KMS-11 (cell line): Measurements from ENCODE around the gene KASH5.

Source experiments
- H2AFZ ChIP-seq: fragments of 200-600 bp; sonication (generic); 2 replicates; pipeline ENCODE4 v1.6.1; 2016; ENCODE audit warnings: antibody characterized with exemption, mixed run types, low read depth
- H3K27ac ChIP-seq: fragments of 200-600 bp; sonication (generic); 2 replicates; pipeline ENCODE4 v1.6.1; 2016; ENCODE audit warnings: mild to moderate bottlenecking, mixed run types
- H3K27me3 ChIP-seq: fragments of 200-600 bp; sonication (generic); 2 replicates; pipeline ENCODE4 v1.6.1; 2017; ENCODE audit warnings: mild to moderate bottlenecking, low read depth, mixed run types, moderate library complexity; ENCODE audit not compliant: insufficient read depth
- H3K36me3 ChIP-seq: fragments of 200-600 bp; sonication (generic); 2 replicates; pipeline ENCODE4 v1.6.1; 2017; ENCODE audit warnings: mild to moderate bottlenecking, mixed run types; ENCODE audit not compliant: insufficient read depth
- H3K4me1 ChIP-seq: fragments of 200-600 bp; sonication (generic); 2 replicates; pipeline ENCODE4 v1.6.1; 2016; ENCODE audit warnings: mild to moderate bottlenecking, low read depth, mixed run types; ENCODE audit not compliant: poor library complexity, severe bottlenecking
- H3K4me2 ChIP-seq: fragments of 200-600 bp; sonication (generic); 2 replicates; pipeline ENCODE4 v1.7.0; 2016; ENCODE audit warnings: mild to moderate bottlenecking, mixed run types
- H3K4me3 ChIP-seq: fragments of 200-600 bp; sonication (generic); IDR thresholded peaks from 2 replicates; pipeline ENCODE4 v1.6.1; 2017; ENCODE audit warnings: low read depth, low read length, mixed read lengths; ENCODE audit not compliant: insufficient read depth
- H3K79me2 ChIP-seq: fragments of 200-600 bp; sonication (generic); 2 replicates; pipeline ENCODE4 v1.6.1; 2016; ENCODE audit warnings: low read depth, mixed run types; ENCODE audit not compliant: insufficient read depth
- H3K9ac ChIP-seq: fragments of 200-600 bp; sonication (generic); 2 replicates; pipeline ENCODE4 v1.6.1; 2016; ENCODE audit warnings: mild to moderate bottlenecking, mixed run types
- H4K20me1 ChIP-seq: fragments of 200-600 bp; sonication (generic); 2 replicates; pipeline ENCODE4 v1.6.1; 2016; ENCODE audit warnings: mild to moderate bottlenecking, mixed run types; ENCODE audit not compliant: insufficient read depth
- TF ChIP-seq, protein P1 (sequence below): fragments of 200-600 bp; sonication (generic); conservative IDR thresholded peaks from 2 replicates; pipeline ENCODE4 v1.6.1; 2017; ENCODE audit warnings: low read depth, mild to moderate bottlenecking, antibody characterized with exemption, low read length, moderate library complexity, mixed read lengths

The KASH5 gene

DNA sequence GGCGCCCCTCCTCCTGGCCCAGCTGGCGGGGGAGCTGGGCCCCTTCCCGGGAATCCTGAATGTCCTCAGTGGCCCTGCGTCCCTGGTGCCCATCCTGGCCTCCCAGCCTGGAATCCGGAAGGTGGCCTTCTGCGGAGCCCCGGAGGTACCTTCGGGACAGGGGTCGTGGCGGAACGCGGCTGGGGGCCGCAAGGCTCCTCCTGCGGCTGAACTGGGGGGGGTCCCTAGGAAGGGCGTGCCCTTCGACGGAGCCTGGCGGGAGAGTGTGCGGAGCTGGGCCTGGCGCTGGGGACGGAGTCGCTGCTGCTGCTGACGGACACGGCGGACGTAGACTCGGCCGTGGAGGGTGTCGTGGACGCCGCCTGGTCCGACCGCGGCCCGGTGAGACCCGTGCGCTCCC, 73.6 kb downstream of the KASH5 start:
- TF ChIP-seq, protein P1, sequence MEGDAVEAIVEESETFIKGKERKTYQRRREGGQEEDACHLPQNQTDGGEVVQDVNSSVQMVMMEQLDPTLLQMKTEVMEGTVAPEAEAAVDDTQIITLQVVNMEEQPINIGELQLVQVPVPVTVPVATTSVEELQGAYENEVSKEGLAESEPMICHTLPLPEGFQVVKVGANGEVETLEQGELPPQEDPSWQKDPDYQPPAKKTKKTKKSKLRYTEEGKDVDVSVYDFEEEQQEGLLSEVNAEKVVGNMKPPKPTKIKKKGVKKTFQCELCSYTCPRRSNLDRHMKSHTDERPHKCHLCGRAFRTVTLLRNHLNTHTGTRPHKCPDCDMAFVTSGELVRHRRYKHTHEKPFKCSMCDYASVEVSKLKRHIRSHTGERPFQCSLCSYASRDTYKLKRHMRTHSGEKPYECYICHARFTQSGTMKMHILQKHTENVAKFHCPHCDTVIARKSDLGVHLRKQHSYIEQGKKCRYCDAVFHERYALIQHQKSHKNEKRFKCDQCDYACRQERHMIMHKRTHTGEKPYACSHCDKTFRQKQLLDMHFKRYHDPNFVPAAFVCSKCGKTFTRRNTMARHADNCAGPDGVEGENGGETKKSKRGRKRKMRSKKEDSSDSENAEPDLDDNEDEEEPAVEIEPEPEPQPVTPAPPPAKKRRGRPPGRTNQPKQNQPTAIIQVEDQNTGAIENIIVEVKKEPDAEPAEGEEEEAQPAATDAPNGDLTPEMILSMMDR = no peak
- Histone ChIP-seq H3K4me2 (no peak overlapping the region), H3K4me1 (peaks cover 44% of the 10 kb centered on the region), H4K20me1 (no peaks in the 10 kb centered on the region), H2AFZ (no peak overlapping the region), H3K27me3 (no peaks in the 10 kb centered on the region), H3K79me2 (peaks cover 27% of the 10 kb centered on the region), H3K27ac (no peak overlapping the region), H3K9ac (no peak overlapping the region), H3K36me3 (no peaks in the 10 kb centered on the region), H3K4me3 (no peak overlapping the region)

DNA sequence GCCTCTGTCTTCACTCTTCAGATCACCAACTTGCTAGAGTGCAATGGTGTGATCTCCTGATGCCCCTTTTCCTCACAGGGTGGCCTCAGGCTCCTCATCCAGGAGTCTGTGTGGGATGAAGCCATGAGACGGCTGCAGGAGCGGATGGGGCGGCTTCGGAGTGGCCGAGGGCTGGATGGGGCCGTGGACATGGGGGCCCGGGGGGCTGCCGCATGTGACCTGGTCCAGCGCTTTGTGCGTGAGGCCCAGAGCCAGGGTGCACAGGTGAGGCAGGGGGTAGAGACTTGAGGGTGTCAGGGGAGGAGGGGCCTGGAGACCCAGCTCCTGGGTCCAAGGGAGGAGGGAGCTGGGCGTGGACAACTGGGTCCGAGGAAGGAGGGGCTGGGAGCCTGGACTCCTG, 74.4 kb downstream of the KASH5 start:
- no peak overlapping the region for H3K9ac ChIP-seq
- no peaks in the 10 kb centered on the region for H3K36me3 ChIP-seq
- H3K4me1 ChIP-seq = peaks cover 37% of the 10 kb centered on the region
- TF ChIP-seq, protein P1 = no peak
- no peak overlapping the region for H2AFZ ChIP-seq
- H3K79me2 ChIP-seq = peaks cover 27% of the 10 kb centered on the region
- no peak overlapping the region for H3K4me3 ChIP-seq
- H3K27me3 ChIP-seq = no peaks in the 10 kb centered on the region
- no peak overlapping the region for H3K4me2 ChIP-seq
- H4K20me1 ChIP-seq = no peaks in the 10 kb centered on the region
- H3K27ac ChIP-seq = no peak overlapping the region

DNA sequence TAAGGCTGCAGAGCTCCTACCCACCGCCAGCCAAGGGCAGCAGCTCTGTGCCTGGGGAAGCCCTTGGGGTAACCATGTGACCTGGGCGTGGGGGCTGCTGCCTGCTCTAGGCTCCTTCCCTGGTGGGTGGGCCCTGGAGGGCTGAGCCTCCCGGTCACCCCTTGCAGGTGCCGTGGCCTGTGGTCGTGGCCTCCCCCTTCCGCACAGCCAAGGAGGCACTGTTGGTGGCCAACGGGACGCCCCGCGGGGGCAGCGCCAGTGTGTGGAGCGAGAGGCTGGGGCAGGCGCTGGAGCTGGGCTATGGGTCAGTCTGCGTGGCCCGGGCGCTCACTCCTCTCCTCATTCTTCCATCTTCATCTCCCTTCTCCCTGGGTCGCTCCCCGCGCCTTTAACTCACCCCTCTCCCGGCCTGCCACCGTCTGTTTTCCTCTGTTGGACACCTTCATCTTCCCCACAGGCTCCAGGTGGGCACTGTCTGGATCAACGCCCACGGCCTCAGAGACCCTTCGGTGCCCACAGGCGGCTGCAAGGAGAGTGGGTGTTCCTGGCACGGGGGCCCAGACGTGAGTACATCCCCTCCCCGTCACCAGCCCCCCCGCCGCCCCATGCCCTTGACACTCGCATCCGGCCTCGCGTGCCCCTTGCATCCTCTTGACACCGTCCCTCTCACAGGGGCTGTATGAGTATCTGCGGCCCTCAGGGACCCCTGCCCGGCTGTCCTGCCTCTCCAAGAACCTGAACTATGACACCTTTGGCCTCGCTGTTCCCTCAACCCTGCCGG, 76.1 kb downstream of the KASH5 start:
- TF ChIP-seq, protein P1 = no peak
- H2AFZ ChIP-seq = no peak overlapping the region
- H3K4me3 ChIP-seq = no peak overlapping the region
- H3K9ac ChIP-seq = no peak overlapping the region
- peaks cover 36% of the 10 kb centered on the region for H3K4me1 ChIP-seq
- peaks cover 18% of the 10 kb centered on the region for H3K79me2 ChIP-seq
- H4K20me1 ChIP-seq = no peaks in the 10 kb centered on the region
- H3K27me3 ChIP-seq = no peaks in the 10 kb centered on the region
- no peaks in the 10 kb centered on the region for H3K36me3 ChIP-seq
- H3K27ac ChIP-seq = no peak overlapping the region
- no peak overlapping the region for H3K4me2 ChIP-seq

DNA sequence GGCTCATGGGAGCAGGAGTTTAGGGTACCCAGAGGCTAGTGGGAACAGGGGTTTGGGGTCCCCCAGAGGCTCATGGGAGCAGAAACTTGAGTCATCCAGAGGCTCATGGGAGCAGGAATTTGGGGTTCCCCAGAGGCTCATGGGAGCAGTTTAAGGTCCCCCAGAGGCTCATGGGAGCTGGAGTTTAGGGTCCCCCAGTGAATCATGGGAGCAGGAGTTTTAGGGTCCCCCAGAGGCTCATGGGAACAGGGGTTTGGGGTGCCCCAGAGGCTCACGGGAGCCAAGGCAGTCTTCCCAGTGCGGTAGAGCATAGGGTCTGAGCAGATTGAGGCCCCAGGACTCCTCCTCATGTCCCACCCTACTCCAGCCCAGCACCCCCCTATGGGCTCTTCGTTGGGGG, 77.3 kb downstream of the KASH5 start:
- Histone ChIP-seq H4K20me1 (no peaks in the 10 kb centered on the region), H2AFZ (no peak overlapping the region), H3K36me3 (no peaks in the 10 kb centered on the region), H3K79me2 (0 out of 2 replicates have a peak, but pooled peaks cover 6% of the 10 kb centered on the region), H3K27me3 (no peaks in the 10 kb centered on the region), H3K4me1 (peaks cover 36% of the 10 kb centered on the region), H3K9ac (no peak overlapping the region), H3K4me2 (no peak overlapping the region), H3K4me3 (no peak overlapping the region), H3K27ac (no peak overlapping the region)
- TF ChIP-seq, protein P1 = no peak
